ENCODE data around the gene MST1. TPM values are rescaled to one million over a fixed set of nuclear protein-coding genes. Genes with fewer than 3 reads are reported as not detected.

Gene MST1
- total and polyA plus RNA-seq, 9 of the 15 experiments (the other 6 are each of a cell fraction or from before 2014, with no cell fraction given): 0.08 to 1.8 (median 0.40) TPM

- no peak for TF ChIP-seq TFE3 (CRISPR knock-in tag; IDR thresholded peaks at IDR 0.05)
- no peak for TF ChIP-seq ZFP91 (CRISPR knock-in tag; IDR thresholded peaks at IDR 0.05)
These were observed 13.4 kb upstream of the MST1 start (continued) for GRCh38 chr3:49702672-49703071.

GRCh38 chr3:49701388-49702077 is 12.3 kb upstream of the MST1 start:
- H2AFZ ChIP-seq (ENCODE audit: low read depth, low read length): no peak overlapping the region
- intact Hi-C loops (cut with micrococcal nuclease) (loop anchor here (5.0 kb wide), 1 partner anchor 206 kb away; no protein-coding TSS in a partner anchor), in situ Hi-C loops (cut with MboI) (loop anchor here (5.0 kb wide), 1 partner anchor 141 kb away; no protein-coding TSS in a partner anchor)
- peaks cover 3% of the 10 kb centered on the region for H3K9me1 ChIP-seq (ENCODE audit: control insufficient read depth, insufficient read depth, low read length)
- no peak overlapping the region for H3K4me3 ChIP-seq
- no peak for FAIRE-seq
- BruUV-seq (replicated peaks): no TSS peak
- H3K79me2 ChIP-seq (ENCODE audit: control insufficient read depth, insufficient read depth, low read length): no peaks in the 10 kb centered on the region
- 73% methylated on average over 10 of the region's 21 CpGs for WGBS (ENCODE audit: insufficient coverage, low coverage, missing lambda C conversion rate)
- H3K36me3 ChIP-seq (ENCODE audit: control insufficient read depth, insufficient read depth, low read length): peaks cover 82% of the 10 kb centered on the region; the same call in 2 of the 3 replicates
- no peaks in the 10 kb centered on the region for H3K9me3 ChIP-seq (replicated peaks; ENCODE audit: control insufficient read depth, insufficient read depth, low read depth, low read length)
- ChIA-PET CTCF (ENCODE audit: low intra/inter-chr PET ratio) (interaction anchor here (0.6 kb wide), 1 partner anchor 9 kb away, joined by 4 read pairs; no protein-coding TSS in a partner anchor), POLR2A (interaction anchor here (0.6 to 1.3 kb wide), 5 partner anchors 93 to 198 kb away, joined by 3 to 5 read pairs (median 4); no protein-coding TSS in a partner anchor)
- H3K4me1 ChIP-seq (replicated peaks in 1 of 2; ENCODE audit: control insufficient read depth in 2 of 2, insufficient read depth in 2 of 2, low read length in 2 of 2): peaks cover 0 to 10% of the 10 kb centered on the region in 2 experiments; a peak in 2 of 5 replicates
- ATAC-seq: peak; percentile 61
- H3K9ac ChIP-seq (ENCODE audit: insufficient read depth in 1 of 2, low read depth in 2 of 2, low read length in 2 of 2): no peak overlapping the region; a peak in 1 of 4 replicates
- H3K27ac ChIP-seq (ENCODE audit: extremely low read depth, low read depth, low read length): no peak overlapping the region
- H3K27me3 ChIP-seq (ENCODE audit: control insufficient read depth in 2 of 2, insufficient read depth in 2 of 2, low read length in 2 of 2): no peaks in the 10 kb centered on the region
- peak in 3 of 4 experiments; percentile 23 to 37 (median 32) for DNase-seq (ENCODE audit: extremely low read depth in 1 of 4, low spot score in 3 of 4)
- H4K20me1 ChIP-seq (replicated peaks; ENCODE audit: control insufficient read depth, insufficient read depth, low read length): no peaks in the 10 kb centered on the region
- no peak overlapping the region for H3K4me2 ChIP-seq (ENCODE audit: insufficient read depth, low read length)
- TF ChIP-seq TFAP4 (CRISPR knock-in tag; IDR thresholded peaks at IDR 0.05; ENCODE audit: borderline replicate concordance) (peak; percentile 31; the same call in 1 of the 2 replicates), TEAD1 (CRISPR knock-in tag; IDR thresholded peaks at IDR 0.05) (0 out of 4 replicates have a peak, but pooled peaks of 1 of the 2 experiments have one; percentile 27), RBFOX2 (IDR thresholded peaks at IDR 0.05; ENCODE audit: low read depth, low read length) (peak; percentile 33; the same call in 1 of the 2 replicates), RAD21 (CRISPR knock-in tag; conservative IDR thresholded peaks at IDR 0.05 in 1 of 2, IDR thresholded peaks at IDR 0.05 in 1 of 2) (peak in 1 of 2 experiments; percentile 11; a peak in 1 of 4 replicates), HDAC6 (IDR thresholded peaks at IDR 0.05; ENCODE audit: low read depth, low read length) (no peak), ARID4B (CRISPR knock-in tag; IDR thresholded peaks at IDR 0.05) (no peak)
